Common myeloid progenitor, CD34-positive (primary cell): ENCODE results near the gene GNAI1.

Experiments used
- CTCF ChIA-PET: fragments of 350-600 bp; sonication (Branson Sonifier 250); formaldehyde crosslinking; loops from one replicate; lab custom pipeline; 2021; ENCODE audit warnings: antibody characterized with exemption; lab: Charles Lee
- POLR2A ChIA-PET: fragments of 350-600 bp; sonication (Branson Sonifier 250); formaldehyde crosslinking; loops from one replicate; lab custom pipeline; 2021; ENCODE audit warnings: antibody characterized with exemption; lab: Charles Lee
- DNase-seq, 3 donors: peaks; one replicate each; pipeline versions ENCODE4 v3.0.0 to v3.0.0-alpha.2; 2013
- H3K27ac ChIP-seq, 2 experiments: 1 replicate in 1 of 2; 2 replicates in 1 of 2; pipeline ENCODE4 v1.7.0; 2013; ENCODE audit warnings: inconsistent platforms in 2 of 2, low read length in 2 of 2, mild to moderate bottlenecking in 2 of 2, low read depth in 1 of 2, moderate library complexity in 1 of 2; ENCODE audit not compliant: severe bottlenecking in 2 of 2, insufficient read depth in 1 of 2, poor library complexity in 1 of 2
- H3K27me3 ChIP-seq, 5 experiments: replicated peaks in 2 of 5; 1 replicate in 3 of 5; 2 replicates in 2 of 5; pipeline versions ENCODE4 v1.6.1 to v1.7.0; 2013; ENCODE audit warnings: low read length in 4 of 5, mild to moderate bottlenecking in 2 of 5, moderate library complexity in 2 of 5, inconsistent platforms in 1 of 5; ENCODE audit not compliant: insufficient read depth in 5 of 5, control insufficient read depth in 4 of 5
- H3K36me3 ChIP-seq, 4 experiments: 1 replicate in 2 of 4; 2 replicates in 2 of 4; pipeline versions ENCODE4 v1.6.1 to v1.7.0; 2013; ENCODE audit warnings: low read length in 3 of 4, control low read depth in 1 of 4, mild to moderate bottlenecking in 1 of 4; ENCODE audit not compliant: control insufficient read depth in 4 of 4, insufficient read depth in 4 of 4
- H3K4me1 ChIP-seq, 4 experiments: 1 replicate in 3 of 4; 2 replicates in 1 of 4; pipeline versions ENCODE4 v1.6.1 to v1.7.1; 2013; ENCODE audit warnings: low read length in 3 of 4, mild to moderate bottlenecking in 3 of 4, control low read depth in 1 of 4, inconsistent platforms in 1 of 4, moderate library complexity in 1 of 4; ENCODE audit not compliant: control insufficient read depth in 4 of 4, insufficient read depth in 4 of 4; ENCODE audit errors: control extremely low read depth in 1 of 4
- H3K4me3 ChIP-seq, 7 experiments: 1 replicate in 4 of 7; 2 replicates in 3 of 7; pipeline versions ENCODE4 v1.5.1 to v1.7.0; 2013; ENCODE audit warnings: mild to moderate bottlenecking in 7 of 7, low read length in 6 of 7, moderate library complexity in 6 of 7, inconsistent platforms in 2 of 7, low read depth in 2 of 7, control low read depth in 1 of 7; ENCODE audit not compliant: insufficient read depth in 4 of 7, control insufficient read depth in 1 of 7; ENCODE audit errors: extremely low read depth in 1 of 7
- H3K9me3 ChIP-seq, 5 experiments: 1 replicate in 4 of 5; 2 replicates in 1 of 5; pipeline versions ENCODE4 v1.6.1 to v1.7.1; 2013; ENCODE audit warnings: low read length in 4 of 5, mild to moderate bottlenecking in 2 of 5, inconsistent platforms in 1 of 5, low read depth in 1 of 5, moderate library complexity in 1 of 5; ENCODE audit not compliant: control insufficient read depth in 4 of 5, insufficient read depth in 2 of 5; ENCODE audit errors: control extremely low read depth in 1 of 5
- WGBS: methylation state at CpG from one replicate; pipeline ENCODE4 v1.1.5; 2013; ENCODE audit not compliant: insufficient coverage; 5-methylcytosine and 5-hydroxymethylcytosine counted together

The GNAI1 gene

GRCh38 chr7:80225361-80225760 is 90.7 kb downstream of the GNAI1 start:
- H3K27me3 ChIP-seq = no peaks in the 10 kb centered on the region
- no peaks in the 10 kb centered on the region for H3K9me3 ChIP-seq
- DNase-seq = no peak
- H3K4me1 ChIP-seq = peaks cover 0 to 3% (median under 1%) of the 10 kb centered on the region in 4 experiments
- POLR2A ChIA-PET = no interaction called here
- H3K4me3 ChIP-seq = no peak overlapping the region
- H3K27ac ChIP-seq = no peak overlapping the region
- peaks cover 0 to under 1% (median 0%) of the 10 kb centered on the region in 4 experiments for H3K36me3 ChIP-seq
- CTCF ChIA-PET = interaction anchor here (1.4 kb wide), 1 partner anchor 22 kb away, joined by 4 read pairs; no protein-coding TSS in a partner anchor

- CTCF ChIA-PET = no interaction called here
- DNase-seq = no peak
- WGBS = 100% methylated on average over 2 of the region's 4 CpGs
- POLR2A ChIA-PET = no interaction called here
- no peak overlapping the region for H3K27ac ChIP-seq
- peaks cover 0 to 5% (median under 1%) of the 10 kb centered on the region in 4 experiments for H3K4me1 ChIP-seq
- H3K36me3 ChIP-seq = no peaks in the 10 kb centered on the region
- no peaks in the 10 kb centered on the region for H3K9me3 ChIP-seq
- no peaks in the 10 kb centered on the region for H3K27me3 ChIP-seq
- no peak overlapping the region for H3K4me3 ChIP-seq
Observed at GRCh38 chr7:80226629-80227028, 92.0 kb downstream of the GNAI1 start.

GRCh38 chr7:80230327-80230726 is 95.7 kb downstream of the GNAI1 start:
- no peak for DNase-seq
- Histone ChIP-seq H3K4me1 (peaks cover 0 to 5% (median under 1%) of the 10 kb centered on the region in 4 experiments), H3K27ac (no peak overlapping the region), H3K36me3 (no peaks in the 10 kb centered on the region), H3K27me3 (no peaks in the 10 kb centered on the region), H3K9me3 (no peaks in the 10 kb centered on the region), H3K4me3 (no peak overlapping the region)
- WGBS = no CpG with 5 or more reads among the region's 2 CpGs
- POLR2A ChIA-PET = no interaction called here
- CTCF ChIA-PET = no interaction called here

- CTCF ChIA-PET = interaction anchor here (1.0 to 3.0 kb wide), 4 partner anchors 13 to 172 kb away, joined by 3 to 15 read pairs (median 3); no protein-coding TSS in a partner anchor
- POLR2A ChIA-PET = interaction anchor here (0.7 kb wide), 1 partner anchor 1194 kb away, joined by 3 read pairs; no protein-coding TSS in a partner anchor
Observed at GRCh38 chr7:80231707-80232106, 97.1 kb downstream of the GNAI1 start.

GRCh38 chr7:80232979-80233724 is 98.5 kb downstream of the GNAI1 start:
- Histone ChIP-seq H3K36me3 (no peaks in the 10 kb centered on the region), H3K27ac (no peak overlapping the region), H3K4me3 (no peak overlapping the region), H3K4me1 (peaks cover 0 to 9% (median 2%) of the 10 kb centered on the region in 4 experiments), H3K9me3 (no peaks in the 10 kb centered on the region), H3K27me3 (no peaks in the 10 kb centered on the region)
- ChIA-PET CTCF (interaction anchor here (0.8 to 3.0 kb wide), 9 partner anchors 9 to 134 kb away, joined by 3 to 15 read pairs (median 3); no protein-coding TSS in a partner anchor), POLR2A (no interaction called here)
- 96% methylated on average over 4 of the region's 4 CpGs for WGBS
- no peak for DNase-seq

More at GRCh38 chr7:80231707-80232106, 97.1 kb downstream of the GNAI1 start:
- Histone ChIP-seq H3K4me1 (peaks cover 0 to 5% (median 1%) of the 10 kb centered on the region in 4 experiments), H3K27ac (no peak overlapping the region), H3K27me3 (no peaks in the 10 kb centered on the region), H3K9me3 (no peaks in the 10 kb centered on the region), H3K36me3 (no peaks in the 10 kb centered on the region), H3K4me3 (no peak overlapping the region)
- 100% methylated on average over 1 of the region's 2 CpGs for WGBS
- DNase-seq = no peak

GRCh38 chr7:80235334-80235733 is 100.7 kb downstream of the GNAI1 start:
- Histone ChIP-seq H3K4me3 (no peak overlapping the region), H3K27ac (no peak overlapping the region), H3K27me3 (no peaks in the 10 kb centered on the region), H3K9me3 (no peaks in the 10 kb centered on the region), H3K36me3 (no peaks in the 10 kb centered on the region), H3K4me1 (peaks cover 0 to 7% (median 2%) of the 10 kb centered on the region in 4 experiments)
- no peak for DNase-seq
- WGBS = 76% methylated on average over 3 of the region's 4 CpGs
- ChIA-PET POLR2A (no interaction called here), CTCF (interaction anchor here (0.8 to 2.0 kb wide), 7 partner anchors 12 to 194 kb away, joined by 3 to 5 read pairs (median 4); no protein-coding TSS in a partner anchor)

GRCh38 chr7:80236681-80237080 is 102.0 kb downstream of the GNAI1 start:
- peak; percentile 28 to 87 (median 80) for DNase-seq
- H3K36me3 ChIP-seq = no peaks in the 10 kb centered on the region
- H3K4me1 ChIP-seq = peaks cover 0 to 4% (median 1%) of the 10 kb centered on the region in 4 experiments
- WGBS = no CpG with 5 or more reads among the region's 1 CpG
- ChIA-PET CTCF (no interaction called here), POLR2A (no interaction called here)
- no peaks in the 10 kb centered on the region for H3K9me3 ChIP-seq
- no peaks in the 10 kb centered on the region for H3K27me3 ChIP-seq
- H3K4me3 ChIP-seq = no peak overlapping the region
- no peak overlapping the region for H3K27ac ChIP-seq
